ENCODE measurements around the gene ZNF682.
A peak's percentile ranks its signal among the peaks of the same experiment; 100 is the strongest.
"Not testable (repeated sequence)": the region's sequence is repeated elsewhere in the genome, so short reads cannot be mapped to it uniquely, and the experiment has no call there.

ZNF682 gene

DNA sequence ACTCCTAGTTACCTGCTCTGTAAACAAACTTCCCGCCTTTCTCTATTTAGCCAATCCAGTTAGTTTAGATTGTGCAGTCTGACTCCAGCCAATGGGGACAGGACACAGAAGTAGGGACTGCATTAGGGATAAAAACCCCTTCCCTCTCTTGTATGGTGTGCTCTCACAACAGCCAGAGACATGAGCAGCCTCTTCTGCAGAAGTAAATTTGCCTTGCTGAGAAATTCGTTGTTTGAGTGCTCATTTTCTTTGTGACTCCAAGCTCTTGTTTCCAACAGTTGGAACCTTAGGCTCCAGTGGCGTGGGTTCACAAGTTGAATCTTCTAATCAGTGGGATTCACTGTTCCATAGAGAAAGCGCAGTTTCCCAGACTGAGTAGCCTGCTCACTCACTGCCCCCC lies 72.4 kb downstream of the ZNF682 start:
- DNase-seq, result no peak

DNA sequence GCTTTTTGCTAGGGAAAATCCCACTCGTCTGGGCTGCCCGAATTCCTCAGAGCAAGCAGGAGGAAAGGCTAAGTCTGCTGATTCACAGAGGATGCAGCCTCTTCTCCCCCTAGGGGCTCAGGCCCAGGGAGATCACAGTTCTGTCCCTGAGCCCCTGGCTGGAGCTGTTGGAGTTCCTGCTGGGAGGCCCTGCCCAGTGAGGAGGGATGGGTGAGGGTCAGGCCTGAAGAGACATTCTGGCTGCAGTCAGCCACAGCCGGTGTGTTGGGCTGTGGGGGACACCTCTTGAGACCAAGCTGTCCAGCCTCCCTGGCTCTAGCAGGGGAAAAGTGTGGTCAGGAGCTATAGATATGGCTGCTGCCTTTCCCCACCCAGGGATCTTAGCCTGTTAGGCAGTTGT lies 73.2 kb downstream of the ZNF682 start:
- not testable (repeated sequence) for DNase-seq

DNA sequence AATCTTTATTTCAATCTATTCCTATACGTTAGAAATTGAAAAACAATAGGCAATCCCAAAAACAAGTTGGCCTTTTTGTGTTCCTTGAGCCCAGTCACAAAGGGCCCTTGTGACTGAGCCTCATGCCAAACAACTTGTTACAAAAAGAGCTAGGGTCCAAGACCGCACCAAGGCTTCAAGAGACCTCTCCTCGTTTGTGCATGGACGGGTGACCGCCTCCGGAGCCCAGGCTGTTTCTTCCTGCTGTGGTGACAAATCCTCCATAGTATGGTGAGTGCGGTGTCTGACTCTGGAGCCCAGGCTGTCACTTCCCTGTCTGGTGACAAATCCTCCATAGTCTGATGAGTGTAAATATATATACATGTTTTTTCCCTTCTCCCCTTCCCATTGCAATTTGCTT lies 74.9 kb downstream of the ZNF682 start:
- DNase-seq, result no peak

DNA sequence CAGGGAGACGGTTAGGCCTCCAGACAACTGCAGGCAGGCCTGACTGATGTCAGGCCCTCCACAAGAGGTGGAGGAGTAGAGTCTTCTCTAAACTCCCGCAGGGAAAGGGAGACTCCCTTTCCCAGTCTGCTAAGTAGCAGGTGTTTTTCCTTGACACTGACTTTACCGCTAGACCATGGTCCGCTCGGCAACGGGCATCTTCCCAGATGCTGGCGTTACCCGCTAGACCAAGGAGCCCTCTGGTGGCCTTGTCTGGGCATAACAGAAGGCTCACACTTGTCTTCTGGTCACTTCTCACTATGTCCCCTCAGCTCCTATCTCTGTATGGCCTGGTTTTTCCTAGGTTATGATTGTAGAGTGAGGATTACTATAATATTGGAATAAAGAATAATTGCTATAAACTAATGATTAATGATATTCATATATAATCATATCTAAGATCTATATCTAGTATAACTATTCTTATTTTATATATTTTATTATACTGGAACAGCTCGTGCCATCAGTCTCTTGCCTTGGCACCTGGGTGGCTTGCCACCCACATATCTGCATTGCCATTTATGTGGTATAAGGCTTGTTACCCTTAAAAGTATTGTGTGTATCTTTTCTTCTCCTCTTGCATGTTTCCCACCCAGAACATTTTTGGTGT lies 80.0 kb downstream of the ZNF682 start:
- peak; percentile 46 for DNase-seq

DNA sequence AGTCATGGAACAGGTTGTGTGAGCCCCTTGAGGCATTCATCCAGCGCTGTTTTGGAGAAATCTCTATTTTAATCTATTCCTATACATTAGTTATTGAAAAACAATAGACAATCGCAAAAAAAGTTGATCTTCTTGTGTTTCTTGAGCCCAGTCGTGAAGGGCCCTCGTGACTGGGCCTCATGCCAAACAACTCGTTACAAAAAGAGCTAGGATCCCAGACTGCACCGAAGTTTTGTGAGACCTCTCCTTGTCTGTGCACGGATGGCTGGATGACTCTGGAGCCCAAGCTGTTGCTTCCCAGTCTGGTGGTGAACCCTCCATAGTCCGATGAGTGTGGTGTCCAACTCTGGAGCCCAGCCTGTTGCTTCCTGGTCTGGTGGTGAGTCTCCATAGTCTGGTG lies 81.5 kb downstream of the ZNF682 start:
- DNase-seq, result not testable (repeated sequence)

DNA sequence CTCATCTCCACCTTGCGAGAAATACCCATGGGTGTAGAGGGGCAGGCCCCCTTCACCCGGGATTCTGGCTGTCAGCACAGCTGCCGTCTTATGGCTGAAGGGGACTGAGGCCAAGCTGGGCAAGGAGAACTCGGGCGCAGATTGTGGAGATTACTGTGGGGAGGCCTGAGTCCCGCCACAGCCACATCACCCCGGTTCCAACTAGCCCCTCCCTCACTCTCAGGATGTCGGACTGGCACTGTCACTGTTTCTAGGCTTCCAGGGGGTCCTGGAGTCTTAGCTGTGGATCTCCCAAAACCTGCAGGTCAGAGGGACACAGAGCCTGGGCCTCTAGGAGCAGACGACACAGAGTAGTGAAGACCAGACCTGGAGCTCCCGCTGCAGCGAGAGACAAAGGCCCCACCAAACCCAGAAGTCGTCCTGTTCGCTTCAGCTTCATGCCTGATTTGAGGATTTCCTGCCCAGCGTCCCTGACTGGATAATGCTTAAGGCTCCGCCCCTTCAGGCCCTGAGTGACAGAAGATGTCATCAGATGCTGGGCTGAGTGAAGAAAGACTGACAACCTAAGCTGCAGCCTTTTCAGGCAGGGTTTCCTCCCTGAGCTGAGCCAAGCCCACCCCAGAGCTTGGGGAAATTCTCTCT lies 82.8 kb downstream of the ZNF682 start:
- no peak for DNase-seq

DNA sequence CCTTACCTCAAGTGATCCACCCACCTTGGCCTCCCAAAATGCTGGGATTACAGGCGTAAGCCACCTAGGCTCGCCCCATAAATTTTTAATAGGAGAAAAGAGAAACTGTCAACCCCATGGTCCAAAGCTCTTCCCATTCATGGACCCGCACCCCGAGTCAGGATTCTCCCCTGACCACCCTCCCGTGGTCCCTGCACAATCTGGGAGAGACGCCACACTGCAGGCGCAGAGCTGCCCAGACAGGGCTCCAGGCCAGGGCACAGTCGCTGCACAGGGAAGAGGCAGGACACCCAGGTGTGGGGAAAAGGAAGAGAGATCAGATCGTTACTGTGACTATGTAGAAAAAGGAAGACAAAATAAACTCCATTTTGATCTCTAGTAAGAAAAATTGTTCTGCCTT lies 84.1 kb downstream of the ZNF682 start:
- no peak for DNase-seq

Measured in activated effector memory CD4-positive, alpha-beta T cell treated with Interleukin-2 at 50 U/mL for 16 hours (primary cell).